SK-N-SH (cell line): ENCODE measurements around the gene SEMA4D. TPM values are rescaled to one million over a fixed set of nuclear protein-coding genes. Genes with fewer than 3 reads are reported as not detected.

ENCODE experiments used
- CTCF ChIA-PET: fragments of 300-600, 350-600 bp; formaldehyde crosslinking; extraction: SDS; loops from one replicate; lab custom pipeline; 2021; lab: Yijun Ruan, JAX
- POLR2A ChIA-PET: fragments of 350-600 bp; sonication (Branson Sonifier 250); formaldehyde crosslinking; extraction: SDS; loops from one replicate; lab custom pipeline; 2020; ENCODE audit warnings: antibody characterized with exemption, inconsistent platforms; lab: Yijun Ruan, JAX
- DNase-seq: peaks from one replicate; pipeline ENCODE4 v3.0.0; 2012
- H2AFZ ChIP-seq: fragments of 200-600 bp; sonication (generic); 2 replicates; pipeline ENCODE4 v1.8.1; 2016; ENCODE audit warnings: antibody characterized with exemption, mild to moderate bottlenecking, low read depth
- H3F3A ChIP-seq: fragments of 200-600 bp; sonication (generic); replicated peaks from 2 replicates; pipeline ENCODE3; 2016; ENCODE audit warnings: antibody characterized with exemption, mild to moderate bottlenecking; ENCODE audit not compliant: insufficient read depth
- H3K27ac ChIP-seq, 2 experiments: fragments of 200-500 bp in 1 of 2; fragments of 200-600 bp in 1 of 2; sonication (Bioruptor generic) in 1 of 2; sonication (generic), shearing (Covaris generic) in 1 of 2; 2 replicates each; pipeline versions ENCODE4 v1.5.1 to v1.6.1; 2014 to 2016; ENCODE audit warnings: low read depth in 2 of 2, inconsistent platforms in 1 of 2, low read length in 1 of 2, mild to moderate bottlenecking in 1 of 2, mixed read lengths in 1 of 2
- H3K27me3 ChIP-seq: fragments of 200-600 bp; sonication (generic), shearing (Covaris generic); 2 replicates; pipeline ENCODE4 v1.6.1; 2016; ENCODE audit warnings: mixed run types; ENCODE audit not compliant: insufficient read depth
- H3K36me3 ChIP-seq, 2 experiments: fragments of 200-500 bp in 1 of 2; fragments of 200-600 bp in 1 of 2; sonication (Bioruptor generic) in 1 of 2; sonication (generic) in 1 of 2; replicated peaks in 1 of 2; 2 replicates each; pipeline versions ENCODE3 to v1.5.1; 2014 to 2016; ENCODE audit warnings: low read length in 1 of 2, mild to moderate bottlenecking in 1 of 2; ENCODE audit not compliant: insufficient read depth in 2 of 2, control insufficient read depth in 1 of 2
- H3K4me1 ChIP-seq, 2 experiments: fragments of 200-500 bp in 1 of 2; fragments of 200-600 bp in 1 of 2; sonication (Bioruptor generic) in 1 of 2; sonication (generic), shearing (Covaris generic) in 1 of 2; 2 replicates each; pipeline versions ENCODE4 v1.5.1 to v1.6.1; 2014 to 2016; ENCODE audit warnings: low read depth in 1 of 2, low read length in 1 of 2, mixed run types in 1 of 2; ENCODE audit not compliant: insufficient read depth in 2 of 2, control insufficient read depth in 1 of 2
- H3K4me2 ChIP-seq: fragments of 200-600 bp; sonication (generic), shearing (Covaris generic); 2 replicates; pipeline ENCODE4 v1.6.1; 2017; ENCODE audit warnings: mixed run types
- H3K4me3 ChIP-seq, 2 experiments: fragments of 200-500 bp in 1 of 2; fragments of 200-600 bp in 1 of 2; sonication (Bioruptor generic) in 1 of 2; sonication (generic), shearing (Covaris generic) in 1 of 2; 2 replicates each; pipeline versions ENCODE4 v1.5.1 to v1.8.1; 2014 to 2016; ENCODE audit warnings: low read depth in 2 of 2, inconsistent platforms in 1 of 2, low read length in 1 of 2, mild to moderate bottlenecking in 1 of 2, mixed read lengths in 1 of 2, moderate library complexity in 1 of 2
- H3K79me2 ChIP-seq: fragments of 200-600 bp; sonication (generic); 2 replicates; pipeline ENCODE4 v1.8.1; 2017; ENCODE audit warnings: mild to moderate bottlenecking; ENCODE audit not compliant: insufficient read depth
- H3K9ac ChIP-seq: fragments of 200-600 bp; sonication (generic); 2 replicates; pipeline ENCODE4 v1.6.1; 2017; ENCODE audit warnings: mixed run types
- H3K9me2 ChIP-seq: fragments of 200-600 bp; sonication (generic); 2 replicates; pipeline ENCODE4 v1.6.1; 2017; ENCODE audit warnings: mixed run types
- H3K9me3 ChIP-seq: fragments of 200-600 bp; sonication (generic); 2 replicates; pipeline ENCODE4 v1.6.1; 2017; ENCODE audit warnings: mixed run types, mild to moderate bottlenecking, moderate library complexity
- H4K20me1 ChIP-seq: fragments of 200-600 bp; sonication (generic); 2 replicates; pipeline ENCODE4 v1.6.1; 2017; ENCODE audit warnings: mild to moderate bottlenecking, mixed run types; ENCODE audit not compliant: insufficient read depth
- CHD2 ChIP-seq: fragments of 150-350 bp; IDR thresholded peaks from 2 replicates; pipeline ENCODE4 v1.6.1; 2018; ENCODE audit warnings: low read length; ENCODE audit not compliant: partially characterized antibody
- ELF1 ChIP-seq: IDR thresholded peaks from 2 replicates; pipeline ENCODE4 v1.4.0; 2012
- EP300 ChIP-seq, 2 experiments: IDR thresholded peaks; 2 replicates each; pipeline versions ENCODE4 v1.4.0 to v1.6.1; 2012; ENCODE audit warnings: borderline replicate concordance in 1 of 2, low read depth in 1 of 2, low read length in 1 of 2
- EZH2phosphoT487 ChIP-seq: fragments of 200-600 bp; sonication (generic); IDR thresholded peaks from 2 replicates; pipeline ENCODE4 v1.6.1; 2017; ENCODE audit warnings: low read depth, mixed run types, mild to moderate bottlenecking, antibody characterized with exemption, moderate library complexity, borderline replicate concordance
- FOXM1 ChIP-seq: IDR thresholded peaks from 2 replicates; pipeline ENCODE4 v1.4.0; 2012; ENCODE audit warnings: low read depth, mild to moderate bottlenecking
- GATA2 ChIP-seq: sonication (generic); formaldehyde crosslinking; IDR thresholded peaks from 2 replicates; pipeline ENCODE4 v1.5.0; 2020; ENCODE audit warnings: mild to moderate bottlenecking, missing genetic modification reagents
- JUND ChIP-seq: IDR thresholded peaks from 2 replicates; pipeline ENCODE4 v1.4.0; 2012
- MAX ChIP-seq: IDR thresholded peaks from 2 replicates; pipeline ENCODE4 v1.4.0; 2012; ENCODE audit warnings: low read depth
- NFIC ChIP-seq: IDR thresholded peaks from 2 replicates; pipeline ENCODE4 v1.4.0; 2012; ENCODE audit warnings: borderline replicate concordance
- NRF1 ChIP-seq: IDR thresholded peaks from 2 replicates; pipeline ENCODE4 v1.6.1; 2012; ENCODE audit warnings: low read depth, mild to moderate bottlenecking, low read length
- POLR2AphosphoS5 ChIP-seq: IDR thresholded peaks from 2 replicates; pipeline ENCODE4 v1.6.1; 2012; ENCODE audit warnings: low read depth, low read length
- SIN3A ChIP-seq: IDR thresholded peaks from 2 replicates; pipeline ENCODE4 v1.6.1; 2012; ENCODE audit warnings: low read depth, mild to moderate bottlenecking, low read length, moderate library complexity, borderline replicate concordance
- TCF12 ChIP-seq: IDR thresholded peaks from 2 replicates; pipeline ENCODE4 v1.4.0; 2012
- TEAD4 ChIP-seq: IDR thresholded peaks from 2 replicates; pipeline ENCODE4 v1.4.0; 2012; ENCODE audit warnings: mild to moderate bottlenecking, borderline replicate concordance; ENCODE audit not compliant: insufficient read depth
- WGBS: methylation state at CpG from one replicate; pipeline ENCODE4 v1.1.6; 2017; ENCODE audit warnings: low lambda C conversion rate; 5-methylcytosine and 5-hydroxymethylcytosine counted together
- polyA plus RNA-seq, 3 experiments: library from polyadenylated mRNA; depleted of rRNA; stranded (reverse); fragments of >200 nt; gene quantifications; 2 replicates each; pipeline ENCODE4 v1.2.3, GENCODE V29; 2012
- TF ChIP-seq, protein P1 (sequence below): IDR thresholded peaks from 2 replicates; pipeline ENCODE4 v1.4.0; 2012; ENCODE audit warnings: low read depth, borderline replicate concordance

SEMA4D gene
- polyA plus RNA-seq, 1 of the 3 experiments (the other 2 are of a cell fraction), result 4.8 TPM

DNA sequence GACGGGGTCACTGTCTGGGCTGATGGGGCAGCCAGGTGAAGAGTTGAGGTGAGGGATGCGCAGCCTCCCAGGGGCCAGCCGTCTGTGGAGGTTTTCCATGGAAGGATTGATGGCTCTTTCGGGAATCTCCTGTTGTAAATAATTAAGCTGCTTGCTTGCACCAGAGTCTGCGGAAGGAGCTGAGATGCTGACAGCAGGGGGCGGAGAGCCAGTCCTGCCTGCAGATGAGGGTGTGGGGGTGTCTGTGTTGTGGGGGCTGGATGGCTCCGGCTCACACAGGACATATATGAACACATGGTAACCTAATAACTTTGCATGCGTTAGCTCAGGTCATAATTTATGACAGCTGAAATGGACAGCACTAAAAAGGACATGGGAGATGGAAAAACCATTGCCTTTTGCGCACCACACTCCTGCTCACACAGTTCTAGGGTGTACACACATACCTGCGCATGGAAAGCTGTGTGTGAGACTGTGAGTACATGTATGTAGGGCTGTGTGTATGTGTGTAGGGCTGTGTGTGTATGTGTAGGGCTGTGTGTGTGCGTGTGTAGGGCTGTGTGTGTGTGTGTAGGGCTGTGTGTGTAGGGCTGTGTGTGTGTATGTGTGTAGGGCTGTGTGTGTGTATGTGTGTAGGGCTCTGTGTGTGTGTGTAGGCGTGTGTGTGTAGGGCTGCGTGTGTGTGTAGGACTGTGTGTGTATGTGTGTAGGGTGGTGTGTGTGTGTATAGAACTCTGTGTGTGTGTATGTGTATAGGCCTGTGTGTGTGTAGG lies 36.8 kb upstream of the SEMA4D start (continued):
- TF ChIP-seq TEAD4, result no peak
- no peak for TF ChIP-seq ELF1
- no peak for TF ChIP-seq CHD2
- no peak for TF ChIP-seq FOXM1

DNA sequence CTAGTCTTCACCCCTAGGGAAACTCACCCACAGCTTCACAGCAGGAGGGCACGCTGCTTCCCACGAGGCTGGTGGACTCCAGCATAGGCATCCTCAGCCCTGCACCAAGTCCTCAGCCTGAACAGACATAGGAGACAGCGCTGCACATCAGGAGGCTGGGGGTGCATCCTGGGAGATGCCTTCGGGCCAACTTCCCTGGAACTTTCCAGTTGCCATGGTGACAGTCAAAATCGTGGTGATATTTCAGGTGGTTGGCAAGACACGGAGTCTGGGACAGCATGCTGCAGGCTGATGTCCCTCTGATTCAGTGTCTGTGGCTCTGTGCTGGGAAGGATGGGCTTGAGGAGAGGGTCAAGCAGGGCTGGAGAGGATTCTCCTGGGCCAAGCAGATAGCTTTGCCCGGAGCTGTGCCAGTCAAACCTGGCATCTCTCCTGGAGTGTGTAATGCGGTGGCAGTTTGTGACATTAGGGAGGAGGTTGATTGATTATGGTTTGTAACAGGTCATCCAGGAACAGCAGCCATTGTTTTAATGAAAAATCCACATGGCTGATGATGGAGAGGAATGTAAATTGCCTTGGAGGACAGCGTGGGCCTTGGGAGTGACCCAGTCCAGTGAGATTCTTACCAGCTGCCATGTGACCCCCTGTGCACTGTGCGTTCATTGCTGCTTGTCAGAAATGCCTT lies 35.6 kb upstream of the SEMA4D start:
- CTCF ChIA-PET, result interaction anchor here (1.8 kb wide), 1 partner anchor 15 kb away, joined by 7 read pairs; no protein-coding TSS in a partner anchor
- 59% methylated on average over 10 of the region's 10 CpGs for WGBS
- no peaks in the 10 kb centered on the region for H3K79me2 ChIP-seq

DNA sequence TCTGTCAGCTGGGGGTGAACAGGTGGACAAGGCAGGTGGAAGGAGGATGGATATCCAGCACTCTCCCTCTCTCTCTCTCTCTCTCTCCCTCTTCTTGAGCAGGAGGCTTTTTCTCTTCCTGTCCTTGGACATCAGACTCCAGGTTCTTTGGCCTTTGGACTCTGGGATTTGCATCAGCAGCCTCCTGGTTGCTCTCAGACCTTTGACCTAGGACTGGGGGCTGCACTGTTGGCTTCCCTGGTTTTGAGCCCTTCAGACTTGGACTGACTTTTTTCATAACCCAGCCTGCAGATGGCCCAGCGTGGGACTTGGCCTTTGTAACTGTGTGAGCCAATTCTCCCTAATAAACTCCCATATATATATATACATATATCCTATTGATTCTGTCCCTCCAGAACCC lies 35.0 kb upstream of the SEMA4D start:
- no peaks in the 10 kb centered on the region for H3K27me3 ChIP-seq
- no peak for TF ChIP-seq EP300 (IDR thresholded peaks at IDR 0.05; ENCODE audit: borderline replicate concordance in 1 of 2, low read depth in 1 of 2, low read length in 1 of 2)
- TF ChIP-seq NRF1, result no peak
- no peak for TF ChIP-seq GATA2 (CRISPR knock-in tag)
- TF ChIP-seq MAX, result no peak
- TF ChIP-seq SIN3A, result no peak
- no peak for TF ChIP-seq TEAD4
- TF ChIP-seq, all 33 proteins: peak for 0
- no peak overlapping the region for H2AFZ ChIP-seq
- no peaks in the 10 kb centered on the region for H3K9me2 ChIP-seq
- no peaks in the 10 kb centered on the region for H3F3A ChIP-seq
- CTCF ChIA-PET, result no interaction called here
- no peaks in the 10 kb centered on the region for H3K79me2 ChIP-seq
- no peak overlapping the region for H3K9ac ChIP-seq
- no peak overlapping the region; a peak in 1 of 4 replicates for H3K27ac ChIP-seq
- no peak overlapping the region for H3K4me3 ChIP-seq
- peaks cover 0 to 39% of the 10 kb centered on the region in 2 experiments; a peak in 1 of 4 replicates for H3K4me1 ChIP-seq
- H3K9me3 ChIP-seq, result no peaks in the 10 kb centered on the region
- H3K36me3 ChIP-seq, result no peaks in the 10 kb centered on the region
- POLR2A ChIA-PET, result no interaction called here
- no peak overlapping the region for H3K4me2 ChIP-seq
- no peaks in the 10 kb centered on the region for H4K20me1 ChIP-seq
- DNase-seq, result no peak
- WGBS, result 40% methylated on average over 1 of the region's 1 CpG

More for the DNA sequence above, 35.6 kb upstream of the SEMA4D start:
- Histone ChIP-seq H3K9ac (no peak overlapping the region), H3K9me3 (no peaks in the 10 kb centered on the region), H3K4me3 (no peak overlapping the region), H2AFZ (no peak overlapping the region), H3K27ac (peak overlapping the region in 1 of 2 experiments; percentile 58; a peak in 1 of 4 replicates), H3F3A (no peaks in the 10 kb centered on the region), H3K9me2 (no peaks in the 10 kb centered on the region), H4K20me1 (no peaks in the 10 kb centered on the region), H3K4me2 (no peak overlapping the region), H3K4me1 (peaks cover 0 to 45% of the 10 kb centered on the region in 2 experiments; a peak in 1 of 4 replicates), H3K36me3 (no peaks in the 10 kb centered on the region), H3K27me3 (no peaks in the 10 kb centered on the region)
- POLR2A ChIA-PET, result interaction anchor here (0.6 to 1.1 kb wide), 2 partner anchors 19 to 73 kb away, joined by 3 to 5 read pairs; no protein-coding TSS in a partner anchor
- TF ChIP-seq EZH2phosphoT487, result no peak
- no peak for TF ChIP-seq TCF12
- no peak for TF ChIP-seq POLR2AphosphoS5
- TF ChIP-seq JUND, result no peak
- TF ChIP-seq, protein P1, sequence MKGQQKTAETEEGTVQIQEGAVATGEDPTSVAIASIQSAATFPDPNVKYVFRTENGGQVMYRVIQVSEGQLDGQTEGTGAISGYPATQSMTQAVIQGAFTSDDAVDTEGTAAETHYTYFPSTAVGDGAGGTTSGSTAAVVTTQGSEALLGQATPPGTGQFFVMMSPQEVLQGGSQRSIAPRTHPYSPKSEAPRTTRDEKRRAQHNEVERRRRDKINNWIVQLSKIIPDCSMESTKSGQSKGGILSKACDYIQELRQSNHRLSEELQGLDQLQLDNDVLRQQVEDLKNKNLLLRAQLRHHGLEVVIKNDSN, result no peak
- no peak for TF ChIP-seq NFIC
- DNase-seq, result peak; percentile 47
